Lower leg skin (tissue), 3 donors: ENCODE results near the gene ITIH4.

Source experiments
- POLR2A ChIP-seq, 2 donors: fragments of 450-650 bp; IDR thresholded peaks; one replicate each; pipeline ENCODE4 v1.6.1; 2016 to 2017; ENCODE audit warnings: antibody characterized with exemption in 2 of 2, mild to moderate bottlenecking in 1 of 2, moderate library complexity in 1 of 2
- TF ChIP-seq, protein P1 (sequence below), 3 donors: fragments of 450-650 bp; IDR thresholded peaks; one replicate each; pipeline ENCODE4 v1.5.1; 2016; ENCODE audit warnings: antibody characterized with exemption in 3 of 3, mild to moderate bottlenecking in 3 of 3, moderate library complexity in 2 of 3

DNA sequence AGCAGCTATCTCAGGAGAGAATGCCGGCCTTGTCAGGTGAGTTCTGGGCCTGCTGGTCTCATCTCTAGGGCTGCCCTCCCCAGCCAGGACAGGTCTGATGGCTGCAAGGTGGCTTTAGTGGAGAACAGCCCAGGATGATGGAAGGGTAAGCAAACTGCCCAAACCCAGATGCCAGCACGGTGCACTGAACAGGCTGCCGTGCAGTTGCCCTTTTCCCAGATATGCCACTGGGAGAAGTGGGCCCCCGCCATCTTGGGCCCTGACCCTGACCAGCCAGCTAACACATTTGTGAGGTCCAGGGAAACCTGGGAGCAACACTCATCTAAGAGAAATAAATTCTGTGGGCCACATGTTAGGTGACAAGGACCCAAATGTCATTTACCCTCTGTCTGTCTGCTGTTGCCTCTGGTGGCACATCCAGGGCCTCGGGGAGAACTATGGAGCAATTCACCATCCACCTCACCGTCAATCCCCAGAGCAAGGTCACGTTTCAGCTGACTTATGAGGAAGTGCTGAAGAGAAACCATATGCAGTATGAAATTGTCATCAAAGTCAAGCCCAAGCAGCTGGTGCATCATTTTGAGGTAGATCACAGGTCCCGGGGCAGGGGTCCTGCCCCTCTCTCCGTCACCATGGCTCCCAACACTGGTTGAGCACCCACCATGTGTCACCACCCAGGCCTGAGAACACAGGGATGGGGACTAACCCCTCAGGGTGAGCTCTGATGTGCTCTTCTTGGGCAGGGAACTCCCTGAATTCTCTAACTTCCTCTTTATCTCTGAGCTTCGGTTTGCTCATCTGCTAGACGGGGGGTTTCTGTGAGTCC lies 51.2 kb downstream of the ITIH4 start:
- TF ChIP-seq, protein P1, sequence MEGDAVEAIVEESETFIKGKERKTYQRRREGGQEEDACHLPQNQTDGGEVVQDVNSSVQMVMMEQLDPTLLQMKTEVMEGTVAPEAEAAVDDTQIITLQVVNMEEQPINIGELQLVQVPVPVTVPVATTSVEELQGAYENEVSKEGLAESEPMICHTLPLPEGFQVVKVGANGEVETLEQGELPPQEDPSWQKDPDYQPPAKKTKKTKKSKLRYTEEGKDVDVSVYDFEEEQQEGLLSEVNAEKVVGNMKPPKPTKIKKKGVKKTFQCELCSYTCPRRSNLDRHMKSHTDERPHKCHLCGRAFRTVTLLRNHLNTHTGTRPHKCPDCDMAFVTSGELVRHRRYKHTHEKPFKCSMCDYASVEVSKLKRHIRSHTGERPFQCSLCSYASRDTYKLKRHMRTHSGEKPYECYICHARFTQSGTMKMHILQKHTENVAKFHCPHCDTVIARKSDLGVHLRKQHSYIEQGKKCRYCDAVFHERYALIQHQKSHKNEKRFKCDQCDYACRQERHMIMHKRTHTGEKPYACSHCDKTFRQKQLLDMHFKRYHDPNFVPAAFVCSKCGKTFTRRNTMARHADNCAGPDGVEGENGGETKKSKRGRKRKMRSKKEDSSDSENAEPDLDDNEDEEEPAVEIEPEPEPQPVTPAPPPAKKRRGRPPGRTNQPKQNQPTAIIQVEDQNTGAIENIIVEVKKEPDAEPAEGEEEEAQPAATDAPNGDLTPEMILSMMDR (IDR thresholded peaks at IDR 0.05) = no peak
- no peak for TF ChIP-seq POLR2A (IDR thresholded peaks at IDR 0.05)
